GM08714 (cell line): ENCODE results near the gene YPEL4.

ENCODE experiments used
- H3K4me3 ChIP-seq: fragments of 200-500 bp; sonication (Bioruptor generic); 2 replicates; pipeline ENCODE4 v1.5.1; 2014; ENCODE audit warnings: mild to moderate bottlenecking, low read length, inconsistent platforms
- ZNF274 ChIP-seq: IDR thresholded peaks from 2 replicates; pipeline ENCODE4 v1.6.1; 2012; ENCODE audit warnings: mild to moderate bottlenecking, low read depth, low read length

The YPEL4 gene

DNA sequence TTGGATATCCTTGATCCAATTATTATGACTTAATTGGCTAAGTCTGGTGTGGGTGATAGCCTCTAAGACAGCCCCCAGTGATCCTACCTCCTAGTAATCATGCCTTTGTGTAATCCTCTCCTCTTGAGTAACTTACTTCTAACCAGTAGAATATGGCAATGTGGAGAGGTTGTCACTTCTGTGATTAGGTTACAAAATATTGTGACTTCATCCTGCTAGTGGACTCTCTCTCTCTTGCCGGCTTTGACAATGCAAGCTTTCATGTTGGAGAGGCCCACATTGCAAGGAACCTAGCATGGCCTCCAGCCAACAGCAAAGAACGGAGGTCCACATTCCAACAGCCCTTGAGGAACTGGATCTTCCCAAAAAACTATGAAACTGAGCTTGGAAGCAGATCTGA lies 19.5 kb downstream of the YPEL4 start:
- no peak overlapping the region for H3K4me3 ChIP-seq
- no peak for TF ChIP-seq ZNF274

DNA sequence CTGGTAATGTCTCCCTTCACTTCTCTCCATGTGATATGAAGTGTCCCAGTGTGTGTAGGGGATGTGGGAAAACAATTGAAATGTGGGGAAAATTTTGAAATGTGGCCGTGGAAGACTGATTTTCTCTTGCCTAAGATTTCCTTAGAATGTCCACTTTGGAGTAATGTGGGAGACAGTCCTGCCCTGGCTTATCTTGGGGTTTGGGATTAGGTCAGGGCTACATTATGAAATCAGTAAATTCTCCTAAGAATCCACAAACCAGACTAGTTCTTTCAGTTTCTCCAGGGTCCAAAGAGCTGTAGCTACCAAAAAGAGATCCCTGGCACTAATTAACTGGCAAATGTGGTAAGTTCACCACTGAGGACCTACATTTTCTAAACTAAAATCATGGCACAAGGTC lies 22.8 kb downstream of the YPEL4 start:
- TF ChIP-seq ZNF274 = no peak
- H3K4me3 ChIP-seq = no peak overlapping the region

DNA sequence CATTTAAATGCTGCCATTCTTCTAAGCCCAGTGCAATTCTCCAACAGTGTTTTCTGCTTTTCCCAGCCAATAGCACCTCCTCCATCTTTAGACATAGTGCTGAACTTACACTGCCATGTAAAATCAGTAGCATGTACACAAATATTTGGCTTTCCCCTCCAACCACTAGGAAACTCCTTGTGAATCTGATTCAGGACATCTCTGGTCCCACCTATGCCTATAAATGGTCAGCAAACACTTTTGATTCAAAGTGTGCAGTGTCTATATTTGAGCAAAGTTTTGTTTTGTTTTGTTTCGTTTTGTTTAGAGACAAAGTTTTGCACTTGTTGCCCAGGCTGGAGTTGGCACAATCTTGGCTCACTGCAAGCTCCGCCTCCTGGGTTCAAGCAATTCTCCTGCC lies 24.8 kb downstream of the YPEL4 start:
- no peak for TF ChIP-seq ZNF274
- H3K4me3 ChIP-seq = no peak overlapping the region

DNA sequence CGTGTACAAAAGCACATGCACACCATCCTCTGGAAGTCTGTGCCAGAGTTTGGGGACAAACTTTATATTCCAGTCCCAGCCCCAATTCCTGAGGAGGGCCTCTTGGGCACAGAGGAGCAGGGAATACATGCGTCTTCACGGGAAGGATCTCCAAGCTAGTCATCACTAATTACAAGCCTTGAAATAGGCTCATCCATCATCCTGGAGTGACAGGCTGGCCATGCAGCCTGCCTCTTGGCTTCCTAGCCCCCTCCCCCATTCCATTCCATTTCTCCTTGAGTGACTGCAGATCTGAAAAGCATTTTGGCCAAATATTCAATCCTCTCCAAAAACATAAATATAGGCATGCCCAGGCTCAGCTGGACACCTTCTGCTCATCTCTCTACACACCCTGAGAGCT lies 27.4 kb downstream of the YPEL4 start:
- TF ChIP-seq ZNF274 = no peak

DNA sequence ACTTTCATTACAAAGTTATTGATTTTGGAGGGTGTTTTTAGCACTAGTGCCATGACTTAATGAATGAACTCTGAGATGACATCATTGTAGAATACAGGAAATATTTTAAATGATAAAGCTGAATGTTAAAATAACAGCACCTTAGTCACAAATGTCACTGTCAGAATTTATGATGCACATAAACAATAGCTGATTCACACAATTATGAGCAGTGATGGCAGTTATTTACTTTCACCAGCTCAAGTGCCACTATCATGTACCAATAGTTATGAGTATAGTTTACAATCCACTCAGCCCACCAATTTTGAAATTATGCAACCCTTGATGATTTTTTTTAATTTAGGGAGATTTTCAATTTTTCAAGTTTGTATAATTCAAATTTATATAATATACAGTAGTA lies 29.2 kb downstream of the YPEL4 start:
- H3K4me3 ChIP-seq = no peak overlapping the region
- TF ChIP-seq ZNF274 = no peak

More for the DNA sequence above, 27.4 kb downstream of the YPEL4 start:
- H3K4me3 ChIP-seq = no peak overlapping the region

DNA sequence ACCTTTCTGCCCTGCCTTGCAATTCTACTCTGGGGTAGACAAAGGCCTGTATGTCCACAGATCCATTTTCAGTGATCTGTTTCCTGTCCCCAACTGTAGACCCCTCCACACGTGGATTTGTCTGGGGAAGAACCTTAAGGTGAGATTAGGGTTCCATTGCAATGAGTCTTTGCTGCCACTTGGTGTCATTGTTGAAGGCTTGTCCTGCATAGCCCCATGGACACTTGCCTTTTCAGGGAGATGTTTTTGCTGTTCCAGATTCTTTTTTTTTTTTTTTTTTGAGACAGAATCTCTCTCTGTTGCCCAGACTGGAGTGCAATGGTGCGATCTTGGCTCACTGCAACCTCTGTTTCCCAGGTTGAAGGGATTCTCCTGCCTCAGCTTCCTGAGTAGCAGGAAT lies 30.4 kb downstream of the YPEL4 start:
- TF ChIP-seq ZNF274 = no peak
- H3K4me3 ChIP-seq = no peak overlapping the region

DNA sequence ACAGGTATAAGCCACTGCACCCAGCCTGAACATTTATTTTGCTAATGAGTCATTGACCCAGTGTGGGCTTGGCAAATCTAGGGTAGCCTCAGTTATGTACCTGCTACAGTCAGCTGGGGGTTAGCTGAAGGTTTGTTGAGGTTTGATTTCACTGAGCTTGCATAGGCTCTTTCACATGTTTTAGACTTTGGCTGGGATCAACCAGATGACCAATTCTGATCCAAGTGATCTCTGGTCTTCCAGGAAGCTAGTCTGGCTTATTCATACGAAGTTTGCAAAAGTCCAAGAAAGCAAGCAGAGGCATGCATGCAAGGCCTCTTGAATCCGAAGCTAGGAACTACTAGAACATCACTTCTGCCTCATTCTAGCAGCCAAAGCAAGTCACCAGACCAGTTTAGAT lies 31.3 kb downstream of the YPEL4 start:
- TF ChIP-seq ZNF274 = no peak
- H3K4me3 ChIP-seq = no peak overlapping the region

DNA sequence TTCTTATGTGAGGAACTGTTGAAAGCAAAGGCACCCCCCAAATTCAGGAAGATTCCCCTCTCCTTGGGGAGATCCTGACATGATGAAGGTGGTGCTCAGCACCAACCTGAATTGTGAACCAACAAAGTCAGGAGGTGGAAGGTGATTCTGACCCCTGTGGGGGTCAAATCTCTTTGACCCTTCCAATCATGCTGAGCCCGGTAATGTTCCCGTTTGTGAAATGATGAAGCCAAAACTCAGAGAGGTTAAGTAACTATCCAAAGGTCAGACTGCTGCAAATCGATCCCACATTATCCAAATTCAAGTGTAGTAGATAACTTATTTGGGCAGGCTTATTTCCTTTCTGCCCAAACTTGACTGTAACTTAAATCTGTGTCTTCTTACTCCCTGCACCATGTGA lies 33.1 kb downstream of the YPEL4 start:
- H3K4me3 ChIP-seq = no peak overlapping the region
- TF ChIP-seq ZNF274 = no peak

DNA sequence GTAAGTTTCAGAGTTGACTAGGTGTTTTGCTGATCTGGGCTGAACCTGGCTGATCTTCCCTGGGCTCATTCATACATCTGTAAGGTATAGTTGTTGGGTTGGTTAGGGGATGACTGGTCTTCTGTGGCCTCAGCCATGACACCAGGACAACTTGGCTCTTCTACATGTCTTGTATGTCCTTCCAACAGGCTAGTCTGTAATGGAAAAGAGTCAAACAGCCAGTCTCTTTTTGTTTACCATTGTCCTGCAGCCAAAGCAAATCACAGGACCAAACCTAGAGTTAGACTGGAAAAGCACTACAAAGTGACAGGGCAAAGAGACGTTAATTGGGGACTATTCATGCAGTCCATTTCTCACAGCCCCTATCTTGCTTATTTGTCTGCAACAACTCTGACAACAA lies 34.4 kb downstream of the YPEL4 start:
- no peak overlapping the region for H3K4me3 ChIP-seq
- TF ChIP-seq ZNF274 = no peak

DNA sequence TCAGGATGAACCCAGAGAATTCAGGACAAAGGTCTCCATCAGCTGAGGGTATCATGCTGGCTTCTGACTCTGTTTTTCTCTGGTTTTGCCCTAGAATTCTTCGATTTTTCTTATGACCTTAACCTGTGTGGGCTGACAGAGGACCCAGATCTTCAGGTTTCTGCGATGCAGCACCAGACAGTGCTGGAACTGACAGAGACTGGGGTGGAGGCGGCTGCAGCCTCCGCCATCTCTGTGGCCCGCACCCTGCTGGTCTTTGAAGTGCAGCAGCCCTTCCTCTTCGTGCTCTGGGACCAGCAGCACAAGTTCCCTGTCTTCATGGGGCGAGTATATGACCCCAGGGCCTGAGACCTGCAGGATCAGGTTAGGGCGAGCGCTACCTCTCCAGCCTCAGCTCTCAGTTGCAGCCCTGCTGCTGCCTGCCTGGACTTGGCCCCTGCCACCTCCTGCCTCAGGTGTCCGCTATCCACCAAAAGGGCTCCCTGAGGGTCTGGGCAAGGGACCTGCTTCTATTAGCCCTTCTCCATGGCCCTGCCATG lies 35.4 kb downstream of the YPEL4 start:
- no peak overlapping the region for H3K4me3 ChIP-seq
- TF ChIP-seq ZNF274 = no peak

DNA sequence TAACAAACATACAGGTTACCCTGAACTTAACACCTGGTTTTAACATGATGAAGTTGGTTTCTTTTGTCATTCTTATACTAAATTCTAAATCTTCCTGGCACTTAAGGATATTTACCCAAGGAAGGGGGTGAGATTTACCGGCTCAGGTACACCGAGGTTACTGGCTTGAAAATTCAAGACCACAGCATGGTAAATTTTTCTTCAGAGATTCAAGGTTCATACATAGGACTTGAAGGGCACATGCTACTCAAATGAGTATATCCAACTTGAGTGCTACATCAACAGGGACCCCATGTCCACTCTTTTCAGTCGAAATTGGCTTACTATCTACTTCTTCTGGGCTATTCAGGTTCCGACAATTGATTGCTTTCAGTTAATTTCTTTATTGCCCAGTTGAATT lies 39.5 kb downstream of the YPEL4 start:
- H3K4me3 ChIP-seq = no peak overlapping the region
- no peak for TF ChIP-seq ZNF274

DNA sequence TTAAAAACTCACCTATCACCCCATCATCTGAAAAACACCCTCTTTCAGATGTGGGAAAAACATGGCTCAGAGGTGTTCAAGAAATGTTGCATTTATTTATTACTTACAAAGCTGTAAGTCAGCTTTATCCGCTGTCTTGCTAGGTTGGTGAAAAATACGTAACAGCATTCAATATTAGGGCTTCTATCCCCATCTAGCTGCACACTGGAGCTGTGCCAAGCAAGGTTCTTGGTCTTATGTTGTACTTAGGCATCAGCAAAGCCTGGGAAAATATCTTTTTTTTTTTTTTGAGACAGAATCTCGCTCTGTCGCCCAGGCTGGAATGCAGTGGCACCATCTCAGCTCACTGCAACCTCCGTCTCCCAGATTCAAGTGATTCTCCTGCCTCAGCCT lies 44.7 kb downstream of the YPEL4 start:
- H3K4me3 ChIP-seq = no peak overlapping the region
- TF ChIP-seq ZNF274 = no peak

DNA sequence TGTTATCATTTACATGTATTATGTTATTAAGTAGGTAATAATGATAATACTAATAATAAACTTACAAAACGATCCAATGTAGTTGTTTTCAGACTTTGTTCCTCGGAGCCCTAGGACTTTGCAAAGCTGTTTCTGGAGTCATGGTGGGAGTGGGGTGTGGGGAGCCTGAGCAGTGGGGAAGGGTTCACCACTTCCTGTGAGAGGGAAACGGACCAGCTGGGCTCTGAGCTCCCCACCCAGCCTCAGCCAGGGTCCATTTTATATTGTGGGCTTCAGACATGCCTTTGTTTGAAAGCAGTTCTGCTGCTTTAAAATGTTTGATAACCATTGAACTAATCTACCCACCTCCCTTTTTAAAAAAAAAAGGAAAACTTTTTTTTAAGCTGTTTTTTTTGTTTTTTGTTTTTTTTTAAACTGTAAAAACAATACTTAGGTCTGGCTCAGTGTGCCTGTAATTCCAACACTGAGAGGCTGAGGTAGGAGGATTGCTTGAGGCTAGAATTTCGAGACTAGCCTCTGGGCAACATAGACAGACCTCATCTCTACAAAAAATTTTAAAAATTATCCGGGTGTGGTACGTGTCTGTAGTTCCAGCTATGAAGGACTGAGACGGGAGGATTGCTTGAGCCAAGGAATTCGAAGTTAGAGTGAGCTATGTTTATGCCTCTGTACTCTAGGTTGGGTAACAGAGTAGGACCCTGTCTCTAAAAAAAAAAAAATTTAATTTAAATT lies 45.2 kb downstream of the YPEL4 start:
- H3K4me3 ChIP-seq = no peak overlapping the region
- TF ChIP-seq ZNF274 = no peak

DNA sequence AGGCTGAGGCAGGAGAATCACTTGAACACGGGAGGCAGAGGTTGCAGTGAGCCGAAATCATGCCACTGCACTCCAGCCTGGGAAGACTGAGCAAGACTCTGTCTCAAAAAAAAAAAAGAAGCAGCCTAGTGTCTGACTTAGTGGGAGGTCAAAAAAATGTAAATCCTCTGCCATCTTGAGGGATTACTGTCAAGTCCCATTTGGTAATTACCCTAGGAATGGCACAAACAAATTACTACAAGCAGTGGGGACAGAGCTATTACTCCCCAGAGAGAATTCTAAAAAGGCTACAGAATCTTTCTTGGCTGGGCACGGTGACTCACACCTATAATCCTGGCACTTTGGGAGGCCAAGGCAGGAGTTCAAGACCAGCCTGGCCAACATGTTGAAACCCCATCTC lies 48.4 kb downstream of the YPEL4 start:
- TF ChIP-seq ZNF274 = no peak
- no peak overlapping the region for H3K4me3 ChIP-seq

DNA sequence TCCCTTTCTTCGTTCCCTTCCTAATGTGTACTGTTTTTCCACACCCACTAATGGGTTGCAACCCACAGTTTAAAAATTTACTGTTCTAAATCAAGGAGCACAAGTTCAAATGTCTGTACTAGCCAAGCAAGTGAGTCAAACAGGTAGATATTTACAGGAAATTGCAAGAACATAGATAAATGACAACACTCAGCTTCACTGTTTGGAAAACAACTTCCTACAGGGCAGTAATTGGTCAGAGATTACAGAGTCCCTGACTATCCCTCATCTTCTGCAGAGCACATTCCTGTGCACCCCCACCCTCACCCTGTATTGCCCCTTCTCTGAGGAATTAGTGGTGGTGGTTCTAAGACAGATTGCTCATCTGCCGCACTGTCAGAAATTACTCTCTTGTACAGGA lies 50.3 kb downstream of the YPEL4 start:
- no peak for TF ChIP-seq ZNF274
- H3K4me3 ChIP-seq = no peak overlapping the region

DNA sequence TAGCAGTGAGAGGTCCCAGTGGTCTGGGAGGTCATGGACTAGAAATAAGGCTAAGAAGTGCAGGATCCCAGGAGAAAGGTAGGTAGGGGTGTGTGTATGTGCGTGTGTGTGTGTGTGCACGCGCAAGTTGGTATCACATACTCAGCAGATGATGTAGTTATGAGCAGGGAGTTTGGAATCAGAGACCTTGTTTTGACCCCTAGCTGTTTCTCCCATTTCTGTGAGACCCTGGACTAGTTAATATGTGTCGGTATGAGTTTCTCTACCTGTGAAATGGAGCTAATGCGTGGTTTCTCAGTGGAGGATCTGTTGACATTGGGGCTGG lies 50.9 kb downstream of the YPEL4 start:
- no peak overlapping the region for H3K4me3 ChIP-seq
- TF ChIP-seq ZNF274 = no peak
